Fibroblast of skin of left biceps (primary cell): ENCODE measurements around the gene TTC33.
"Not testable (repeated sequence)": the region's sequence is repeated elsewhere in the genome, so short reads cannot be mapped to it uniquely, and the experiment has no call there.

Source experiments
- DNase-seq, 2 experiments: peaks; one replicate each; pipeline ENCODE4 v3.0.0-alpha.2; 2013; ENCODE audit warnings: low read depth in 2 of 2

TTC33 gene

GRCh38 chr5:40614923-40615585 is 140.7 kb downstream of the TTC33 start:
- no peak for DNase-seq

- no peak for DNase-seq
Measured at GRCh38 chr5:40614466-40614865, 141.3 kb downstream of the TTC33 start.

- no peak for DNase-seq
Measured at GRCh38 chr5:40607202-40607601, 148.6 kb downstream of the TTC33 start.

GRCh38 chr5:40606077-40606765 is 149.5 kb downstream of the TTC33 start:
- no peak for DNase-seq

GRCh38 chr5:40605295-40605958 is 150.3 kb downstream of the TTC33 start:
- DNase-seq: no peak

GRCh38 chr5:40603378-40603777 is 152.4 kb downstream of the TTC33 start:
- DNase-seq: no peak

- DNase-seq: no peak
Measured at GRCh38 chr5:40601198-40601868, 154.4 kb downstream of the TTC33 start.

GRCh38 chr5:40600383-40600782 is 155.4 kb downstream of the TTC33 start:
- DNase-seq: no peak

- no peak for DNase-seq
Measured at GRCh38 chr5:40599676-40600075, 156.1 kb downstream of the TTC33 start.

GRCh38 chr5:40594811-40595210 is 160.9 kb downstream of the TTC33 start:
- peak; percentile 8 to 11 for DNase-seq

GRCh38 chr5:40591727-40592396 is 163.9 kb downstream of the TTC33 start:
- not testable (repeated sequence) for DNase-seq

- no peak for DNase-seq
Measured at GRCh38 chr5:40587376-40587775, 168.4 kb downstream of the TTC33 start.

GRCh38 chr5:40585537-40586267 is 170.1 kb downstream of the TTC33 start:
- no peak for DNase-seq

GRCh38 chr5:40584054-40584453 is 171.7 kb downstream of the TTC33 start:
- DNase-seq: no peak

- no peak for DNase-seq
Measured at GRCh38 chr5:40578501-40579451, 177.0 kb downstream of the TTC33 start.

GRCh38 chr5:40577718-40578117 is 178.0 kb downstream of the TTC33 start:
- DNase-seq: no peak

- no peak for DNase-seq
Measured at GRCh38 chr5:40575921-40576320, 179.8 kb downstream of the TTC33 start.

- DNase-seq: no peak
Measured at GRCh38 chr5:40575411-40575810, 180.3 kb downstream of the TTC33 start.

GRCh38 chr5:40572937-40573336 is 182.8 kb downstream of the TTC33 start:
- DNase-seq: peak; percentile 42 to 47

- no peak for DNase-seq
Measured at GRCh38 chr5:40572391-40572790, 183.4 kb downstream of the TTC33 start.
